Stimulated activated CD8-positive, alpha-beta memory T cell treated with anti-CD3 and anti-CD28 coated beads, Interleukin-15, amount 100 ng/mL, for 4 hours (primary cell): ENCODE measurements around the gene CLCN6.

Experiments used
- DNase-seq, 2 donors: peaks; one replicate each; pipeline ENCODE4 v3.0.0-alpha.2; 2020; ENCODE audit warnings: low read depth in 2 of 2

Gene CLCN6

GRCh38 chr1:11778844-11779623 is 27.0 kb upstream of the CLCN6 start:
- DNase-seq, result no peak

GRCh38 chr1:11779715-11780379 is 26.1 kb upstream of the CLCN6 start:
- no peak for DNase-seq

- no peak for DNase-seq
Measured at GRCh38 chr1:11780380-11781147, 25.4 kb upstream of the CLCN6 start.

GRCh38 chr1:11781297-11781696 is 24.7 kb upstream of the CLCN6 start:
- DNase-seq, result no peak

GRCh38 chr1:11782127-11782708 is 23.8 kb upstream of the CLCN6 start:
- no peak for DNase-seq

- DNase-seq, result no peak
Measured at GRCh38 chr1:11783556-11783955, 22.4 kb upstream of the CLCN6 start.

GRCh38 chr1:11784256-11784992 is 21.6 kb upstream of the CLCN6 start:
- DNase-seq, result no peak

GRCh38 chr1:11784993-11785769 is 20.8 kb upstream of the CLCN6 start:
- DNase-seq, result no peak

GRCh38 chr1:11786168-11786567 is 19.8 kb upstream of the CLCN6 start:
- no peak for DNase-seq

- no peak for DNase-seq
Measured at GRCh38 chr1:11787251-11787803, 18.7 kb upstream of the CLCN6 start.

- no peak for DNase-seq
Measured at GRCh38 chr1:11787804-11788436, 18.1 kb upstream of the CLCN6 start.

GRCh38 chr1:11788549-11789053 is 17.4 kb upstream of the CLCN6 start:
- no peak for DNase-seq

GRCh38 chr1:11789126-11790067 is 16.6 kb upstream of the CLCN6 start:
- DNase-seq, result no peak

- no peak for DNase-seq
Measured at GRCh38 chr1:11790101-11790879, 15.7 kb upstream of the CLCN6 start.

GRCh38 chr1:11790880-11791715 is 14.9 kb upstream of the CLCN6 start:
- DNase-seq, result no peak

GRCh38 chr1:11792106-11792505 is 13.9 kb upstream of the CLCN6 start:
- no peak for DNase-seq

- DNase-seq, result no peak
Measured at GRCh38 chr1:11793819-11794218, 12.2 kb upstream of the CLCN6 start.
